ENCODE measurements around the gene XYLT2. TPM values are rescaled to one million over a fixed set of nuclear protein-coding genes. Genes with fewer than 3 reads are reported as not detected.

The XYLT2 gene
- total and polyA plus RNA-seq, 2 experiments from 2014 or later = 18.3 to 26.8 TPM

DNA sequence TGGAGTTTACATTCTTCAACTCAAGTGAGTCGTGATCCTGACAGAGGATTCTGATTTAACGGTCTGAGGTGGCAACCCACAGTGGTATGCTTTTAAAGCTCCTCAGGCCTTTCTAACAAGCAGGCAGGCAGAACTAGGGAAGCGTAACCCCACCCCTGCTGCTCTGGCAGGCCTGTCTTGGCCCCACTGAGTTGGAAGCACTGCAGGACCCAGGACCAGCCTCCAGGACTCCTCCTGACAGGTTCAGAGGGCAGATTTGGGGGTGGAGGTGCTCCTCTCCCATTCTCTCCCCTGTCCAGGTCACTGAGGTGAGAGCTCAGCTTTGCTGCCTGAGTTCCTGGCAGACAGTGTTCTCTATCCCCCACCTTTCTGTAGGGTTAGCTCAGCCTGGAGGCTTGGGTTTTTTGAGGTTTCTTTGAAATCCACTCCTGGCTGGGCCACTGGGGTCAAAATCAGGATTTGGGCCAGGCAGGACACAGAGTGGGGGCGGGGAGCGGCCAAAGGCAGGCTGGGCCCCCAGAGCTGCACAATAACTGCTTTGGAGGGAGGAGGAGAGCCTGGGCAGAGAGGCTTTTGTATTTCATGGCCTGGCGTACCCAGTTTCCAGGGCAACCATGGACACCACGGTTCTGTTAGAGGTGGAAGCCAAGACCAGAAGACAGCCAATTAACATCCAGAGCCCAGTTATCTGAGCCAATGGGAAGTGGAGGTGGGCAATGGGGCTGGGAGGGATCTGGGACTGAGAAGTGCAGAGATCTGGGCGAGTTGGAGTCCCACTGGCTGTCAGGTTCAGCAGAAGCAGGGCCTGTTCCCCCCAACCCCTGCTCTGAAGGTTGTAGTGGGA is 17.5 kb downstream of the XYLT2 start:
- H3K4me1 ChIP-seq (ENCODE audit: insufficient read depth) = peaks cover 7% of the 10 kb centered on the region
- H3K4me2 ChIP-seq = no peak overlapping the region
- H3K4me3 ChIP-seq = no peak overlapping the region
- H3K9me3 ChIP-seq (ENCODE audit: low read depth) = no peaks in the 10 kb centered on the region
- H4K20me1 ChIP-seq (ENCODE audit: insufficient read depth, poor library complexity, severe bottlenecking) = no peaks in the 10 kb centered on the region
- no peak for DNase-seq (ENCODE audit: low spot score)
- TF ChIP-seq, protein P1, sequence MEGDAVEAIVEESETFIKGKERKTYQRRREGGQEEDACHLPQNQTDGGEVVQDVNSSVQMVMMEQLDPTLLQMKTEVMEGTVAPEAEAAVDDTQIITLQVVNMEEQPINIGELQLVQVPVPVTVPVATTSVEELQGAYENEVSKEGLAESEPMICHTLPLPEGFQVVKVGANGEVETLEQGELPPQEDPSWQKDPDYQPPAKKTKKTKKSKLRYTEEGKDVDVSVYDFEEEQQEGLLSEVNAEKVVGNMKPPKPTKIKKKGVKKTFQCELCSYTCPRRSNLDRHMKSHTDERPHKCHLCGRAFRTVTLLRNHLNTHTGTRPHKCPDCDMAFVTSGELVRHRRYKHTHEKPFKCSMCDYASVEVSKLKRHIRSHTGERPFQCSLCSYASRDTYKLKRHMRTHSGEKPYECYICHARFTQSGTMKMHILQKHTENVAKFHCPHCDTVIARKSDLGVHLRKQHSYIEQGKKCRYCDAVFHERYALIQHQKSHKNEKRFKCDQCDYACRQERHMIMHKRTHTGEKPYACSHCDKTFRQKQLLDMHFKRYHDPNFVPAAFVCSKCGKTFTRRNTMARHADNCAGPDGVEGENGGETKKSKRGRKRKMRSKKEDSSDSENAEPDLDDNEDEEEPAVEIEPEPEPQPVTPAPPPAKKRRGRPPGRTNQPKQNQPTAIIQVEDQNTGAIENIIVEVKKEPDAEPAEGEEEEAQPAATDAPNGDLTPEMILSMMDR (IDR thresholded peaks at IDR 0.05; ENCODE audit: poor library complexity) = no peak
- no peak for TF ChIP-seq EZH2phosphoT487 (IDR thresholded peaks at IDR 0.05; ENCODE audit: low read depth, severe bottlenecking, unreplicated experiment)
- TF ChIP-seq EZH2 (IDR thresholded peaks at IDR 0.05; ENCODE audit: borderline replicate concordance) = no peak
- H2AFZ ChIP-seq = no peak overlapping the region
- H3K79me2 ChIP-seq = no peaks in the 10 kb centered on the region
- no peaks in the 10 kb centered on the region for H3K27me3 ChIP-seq
- 40% methylated on average over 8 of the region's 8 CpGs for whole genome bisulfite sequencing (ENCODE audit: low lambda C conversion rate, missing lambda C conversion rate)
- no peaks in the 10 kb centered on the region for H3K9me2 ChIP-seq (replicated peaks; ENCODE audit: insufficient read depth)
- peak overlapping the region; percentile 31 for H3K27ac ChIP-seq
- no peaks in the 10 kb centered on the region for H3K36me3 ChIP-seq (replicated peaks; ENCODE audit: insufficient read depth, low read depth)

DNA sequence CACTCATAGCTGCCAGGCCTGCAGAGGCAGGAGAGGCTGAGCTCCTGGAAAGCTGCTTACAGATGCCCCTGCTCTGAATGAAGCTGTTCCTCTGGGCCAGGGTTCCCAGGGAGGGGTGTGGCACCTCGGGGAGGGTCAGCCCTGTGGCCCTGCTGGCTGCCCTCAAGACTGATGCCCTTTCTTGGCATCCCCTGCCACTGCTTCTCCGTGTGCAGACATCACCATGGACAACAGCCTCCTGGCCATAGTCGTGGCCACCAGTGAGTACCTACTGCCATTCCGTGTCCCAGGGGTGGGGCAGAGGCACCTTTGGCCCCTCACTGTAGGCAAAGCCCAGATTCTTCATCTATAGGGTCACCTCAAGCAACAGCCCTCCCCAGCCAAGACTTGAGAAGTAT is 18.1 kb downstream of the XYLT2 start:
- Histone ChIP-seq H3K27me3 (no peaks in the 10 kb centered on the region), H3K4me2 (no peak overlapping the region), H4K20me1 (ENCODE audit: insufficient read depth, poor library complexity, severe bottlenecking) (no peaks in the 10 kb centered on the region), H3K36me3 (replicated peaks; ENCODE audit: insufficient read depth, low read depth) (no peaks in the 10 kb centered on the region), H3K27ac (no peak overlapping the region), H3K79me2 (peaks cover 2% of the 10 kb centered on the region), H3K4me3 (no peak overlapping the region), H2AFZ (no peak overlapping the region), H3K9me2 (replicated peaks; ENCODE audit: insufficient read depth) (no peaks in the 10 kb centered on the region), H3K9me3 (ENCODE audit: low read depth) (no peaks in the 10 kb centered on the region), H3K4me1 (ENCODE audit: insufficient read depth) (peaks cover 7% of the 10 kb centered on the region)
- no peak for DNase-seq (ENCODE audit: low spot score)
- TF ChIP-seq, protein P1 (IDR thresholded peaks at IDR 0.05; ENCODE audit: poor library complexity) = no peak
- TF ChIP-seq EZH2 (IDR thresholded peaks at IDR 0.05; ENCODE audit: borderline replicate concordance) = no peak
- 64% methylated on average over 4 of the region's 4 CpGs for WGBS (ENCODE audit: low lambda C conversion rate, missing lambda C conversion rate)

DNA sequence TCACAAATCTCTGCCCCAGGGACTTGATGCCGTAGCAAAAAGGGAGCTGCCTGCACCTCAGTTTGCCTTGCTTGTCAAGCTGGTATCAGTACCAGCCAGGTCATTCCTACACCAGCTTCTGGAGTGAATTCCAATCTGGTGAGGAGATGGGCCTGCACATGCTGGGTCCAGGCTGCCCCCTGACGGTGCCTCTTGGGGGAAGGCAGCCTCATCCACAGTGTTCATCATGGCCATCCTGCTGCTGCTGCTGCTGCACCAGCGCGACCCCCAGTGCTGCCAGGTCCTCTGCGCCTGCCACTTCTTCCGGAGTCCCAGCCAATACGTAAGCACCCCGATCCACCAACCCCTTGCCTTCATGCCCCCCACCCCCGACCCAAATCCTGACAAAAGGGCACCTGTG is 18.8 kb downstream of the XYLT2 start:
- 80% methylated on average over 9 of the region's 9 CpGs for WGBS (ENCODE audit: low lambda C conversion rate, missing lambda C conversion rate)
- Histone ChIP-seq H3K27ac (no peak overlapping the region), H3K4me2 (no peak overlapping the region), H3K9me2 (replicated peaks; ENCODE audit: insufficient read depth) (no peaks in the 10 kb centered on the region), H3K9me3 (ENCODE audit: low read depth) (no peaks in the 10 kb centered on the region), H2AFZ (no peak overlapping the region), H3K36me3 (replicated peaks; ENCODE audit: insufficient read depth, low read depth) (no peaks in the 10 kb centered on the region), H3K79me2 (peaks cover 2% of the 10 kb centered on the region), H4K20me1 (ENCODE audit: insufficient read depth, poor library complexity, severe bottlenecking) (no peaks in the 10 kb centered on the region), H3K27me3 (no peaks in the 10 kb centered on the region), H3K4me3 (no peak overlapping the region), H3K4me1 (ENCODE audit: insufficient read depth) (peaks cover 7% of the 10 kb centered on the region)
- peak; percentile 58 for DNase-seq (ENCODE audit: low spot score)
- TF ChIP-seq EZH2 (IDR thresholded peaks at IDR 0.05; ENCODE audit: borderline replicate concordance) = no peak
- TF ChIP-seq, protein P1 (IDR thresholded peaks at IDR 0.05; ENCODE audit: poor library complexity) = peak; percentile 24
- TF ChIP-seq EZH2phosphoT487 (IDR thresholded peaks at IDR 0.05; ENCODE audit: low read depth, severe bottlenecking, unreplicated experiment) = no peak
